Vagina (tissue), 2 donors: Measurements from ENCODE around the gene KCNJ1. TPM values are rescaled to one million over a fixed set of nuclear protein-coding genes. Genes with fewer than 3 reads are reported as not detected.

ENCODE experiments used
- DNase-seq, 2 donors: peaks; one replicate each; pipeline ENCODE4 v3.0.0-alpha.2; 2017; ENCODE audit errors: extremely low spot score in 2 of 2
- H3K27ac ChIP-seq: fragments of 200-600 bp; sonication (generic); one replicate; pipeline ENCODE4 v1.5.1; 2019
- H3K27me3 ChIP-seq: fragments of 200-600 bp; sonication (generic); one replicate; pipeline ENCODE4 v1.5.1; 2019
- H3K36me3 ChIP-seq, 2 donors: fragments of 200-600 bp; sonication (generic); one replicate each; pipeline ENCODE4 v1.5.1; 2017 to 2019
- H3K4me1 ChIP-seq: fragments of 200-600 bp; sonication (generic); one replicate; pipeline ENCODE4 v1.5.1; 2019
- H3K4me3 ChIP-seq, 2 donors: fragments of 200-600 bp; sonication (generic); 1 replicate in 1 of 2; 2 replicates in 1 of 2; pipeline ENCODE4 v1.5.1; 2016 to 2019
- H3K9me3 ChIP-seq: fragments of 200-600 bp; sonication (generic); one replicate; pipeline ENCODE4 v1.5.1; 2019
- CTCF ChIP-seq, 3 experiments: fragments of 450-650 bp in 2 of 3; fragments of 200-600 bp in 1 of 3; sonication (generic) in 1 of 3; IDR thresholded peaks; one replicate each; pipeline ENCODE4 v1.5.1; 2017 to 2019; ENCODE audit warnings: antibody characterized with exemption in 3 of 3, mild to moderate bottlenecking in 2 of 3, moderate library complexity in 2 of 3
- POLR2A ChIP-seq, 2 donors: fragments of 450-650 bp; IDR thresholded peaks; one replicate each; pipeline ENCODE4 v1.6.1; 2017; ENCODE audit warnings: antibody characterized with exemption in 2 of 2, mild to moderate bottlenecking in 2 of 2, moderate library complexity in 2 of 2
- POLR2AphosphoS5 ChIP-seq, 2 donors: sonication (generic); formaldehyde crosslinking; IDR thresholded peaks; one replicate each; pipeline ENCODE4 v1.9.0; 2017; ENCODE audit warnings: antibody characterized with exemption in 2 of 2, mild to moderate bottlenecking in 2 of 2, low read depth in 1 of 2; ENCODE audit not compliant: insufficient read depth in 1 of 2
- intact Hi-C: fragments of 100-400 bp; cut with DNase I; formaldehyde crosslinking; loops from one replicate; pipeline ENCODE4 v1.15.1; 2023
- total RNA-seq: library from RNA; depleted of rRNA; stranded (reverse); fragments of >200 nt; gene quantifications from one replicate; pipeline ENCODE4 v1.2.3, GENCODE V29; 2016

KCNJ1 gene
- total RNA-seq, 1 donor from 2014 or later, result 1.5 TPM

- Histone ChIP-seq H3K9me3 (no peaks in the 10 kb centered on the region), H3K4me1 (no peaks in the 10 kb centered on the region), H3K4me3 (no peak overlapping the region), H3K27me3 (no peaks in the 10 kb centered on the region), H3K27ac (no peak overlapping the region), H3K36me3 (peaks cover 0 to 4% of the 10 kb centered on the region in 2 donors)
- no peak for DNase-seq
- intact Hi-C loops, result no loop called here
- no peak for TF ChIP-seq POLR2AphosphoS5 (IDR thresholded peaks at IDR 0.05; ENCODE audit: insufficient read depth in 1 of 2, low read depth in 1 of 2)
- no peak for TF ChIP-seq POLR2A (IDR thresholded peaks at IDR 0.05)
- no peak for TF ChIP-seq CTCF (IDR thresholded peaks at IDR 0.05)
These were observed 76.9 kb downstream of the KCNJ1 start for GRCh38 chr11:128790196-128790595.

- Histone ChIP-seq H3K4me1 (no peaks in the 10 kb centered on the region), H3K4me3 (no peak overlapping the region), H3K27me3 (no peaks in the 10 kb centered on the region), H3K9me3 (no peaks in the 10 kb centered on the region), H3K27ac (no peak overlapping the region), H3K36me3 (peaks cover 0 to 4% of the 10 kb centered on the region in 2 donors)
- no peak for TF ChIP-seq CTCF (IDR thresholded peaks at IDR 0.05)
- DNase-seq, result no peak
- intact Hi-C loops, result no loop called here
These were observed 77.5 kb downstream of the KCNJ1 start for GRCh38 chr11:128789497-128790150.

Other genes starting within 250 kb of the KCNJ1 start
- gene FLI1, start 173.2 kb downstream of the KCNJ1 start, total RNA-seq, result 29.5 TPM
- gene KCNJ5, start 24.1 kb upstream of the KCNJ1 start, total RNA-seq, result 1.5 TPM
- gene TP53AIP1, start 75.6 kb upstream of the KCNJ1 start, total RNA-seq, result 3.7 TPM